MM.1S (cell line): Measurements from ENCODE around the gene NAP1L5.

Source experiments
- DNase-seq: peaks from one replicate; pipeline ENCODE4 v3.0.0-alpha.2; 2015
- H2AFZ ChIP-seq: fragments of 300-600 bp; sonication (generic); 2 replicates; pipeline ENCODE4 v1.6.0; 2016; ENCODE audit warnings: antibody characterized with exemption, low read length
- H3F3A ChIP-seq: fragments of 300-600 bp; sonication (generic); 2 replicates; pipeline ENCODE4 v1.6.1; 2016; ENCODE audit warnings: mild to moderate bottlenecking, antibody characterized with exemption, low read length, moderate library complexity, mixed read lengths; ENCODE audit not compliant: insufficient read depth
- H3K27ac ChIP-seq: fragments of 300-600 bp; sonication (generic); 2 replicates; pipeline ENCODE4 v1.5.1; 2016; ENCODE audit warnings: mild to moderate bottlenecking, low read length
- H3K27me3 ChIP-seq: fragments of 300-600 bp; sonication (generic); replicated peaks from 2 replicates; pipeline ENCODE4 v1.6.0; 2016; ENCODE audit warnings: low read length; ENCODE audit not compliant: insufficient read depth
- H3K36me3 ChIP-seq: fragments of 300-600 bp; sonication (generic); replicated peaks from 2 replicates; pipeline ENCODE4 v1.6.1; 2016; ENCODE audit warnings: mild to moderate bottlenecking, low read length, mixed read lengths; ENCODE audit not compliant: insufficient read depth
- H3K4me1 ChIP-seq: fragments of 300-600 bp; sonication (generic); 2 replicates; pipeline ENCODE4 v1.6.1; 2016; ENCODE audit warnings: low read length, mixed read lengths
- H3K4me2 ChIP-seq: fragments of 300-600 bp; sonication (generic); 2 replicates; pipeline ENCODE4 v1.6.0; 2016; ENCODE audit warnings: low read depth, low read length
- H3K4me3 ChIP-seq: fragments of 300-600 bp; sonication (generic); 2 replicates; pipeline ENCODE4 v1.5.1; 2016; ENCODE audit warnings: low read length, mixed read lengths
- H3K79me2 ChIP-seq: fragments of 300-600 bp; sonication (generic); 2 replicates; pipeline ENCODE4 v1.6.1; 2016; ENCODE audit warnings: mixed run types, low read length, mixed read lengths
- H3K9ac ChIP-seq: fragments of 300-600 bp; sonication (generic); 2 replicates; pipeline ENCODE4 v1.6.1; 2016; ENCODE audit warnings: low read length, mixed read lengths
- H3K9me2 ChIP-seq: fragments of 300-600 bp; sonication (generic); replicated peaks from 2 replicates; pipeline ENCODE4 v1.6.1; 2016; ENCODE audit warnings: mild to moderate bottlenecking, low read length, mixed read lengths; ENCODE audit not compliant: insufficient read depth
- H3K9me3 ChIP-seq: fragments of 300-600 bp; sonication (generic); replicated peaks from 2 replicates; pipeline ENCODE4 v1.6.1; 2016; ENCODE audit warnings: mild to moderate bottlenecking, low read length, mixed read lengths; ENCODE audit not compliant: insufficient read depth
- H4K20me1 ChIP-seq: fragments of 300-600 bp; sonication (generic); 2 replicates; pipeline ENCODE4 v1.6.1; 2016; ENCODE audit warnings: mild to moderate bottlenecking, low read length, moderate library complexity, mixed read lengths; ENCODE audit not compliant: insufficient read depth
- CTCF ChIP-seq: fragments of 300-600 bp; sonication (generic); IDR thresholded peaks from 2 replicates; pipeline ENCODE4 v1.5.1; 2016; ENCODE audit warnings: antibody characterized with exemption, low read length, mixed read lengths
- EZH2 ChIP-seq: fragments of 300-600 bp; sonication (generic); optimal IDR thresholded peaks from 2 replicates; pipeline ENCODE3; 2017; ENCODE audit warnings: low read depth, mild to moderate bottlenecking, antibody characterized with exemption, low read length, mixed read lengths
- EZH2phosphoT487 ChIP-seq: fragments of 300-600 bp; sonication (generic); IDR thresholded peaks from 2 replicates; pipeline ENCODE4 v1.6.1; 2018; ENCODE audit warnings: antibody characterized with exemption, low read length

NAP1L5 gene

GRCh38 chr4:88646528-88647280 lies 50.9 kb downstream of the NAP1L5 start:
- Histone ChIP-seq H4K20me1 (no peaks in the 10 kb centered on the region), H3K4me1 (no peaks in the 10 kb centered on the region), H3K36me3 (no peaks in the 10 kb centered on the region), H3F3A (no peaks in the 10 kb centered on the region), H3K27me3 (no peaks in the 10 kb centered on the region), H2AFZ (no peak overlapping the region), H3K4me2 (no peak overlapping the region), H3K9ac (no peak overlapping the region), H3K4me3 (no peak overlapping the region), H3K79me2 (no peaks in the 10 kb centered on the region), H3K27ac (no peak overlapping the region), H3K9me2 (no peaks in the 10 kb centered on the region), H3K9me3 (no peaks in the 10 kb centered on the region)
- no peak for DNase-seq
- TF ChIP-seq EZH2phosphoT487 = no peak
- TF ChIP-seq EZH2 = no peak
- no peak for TF ChIP-seq CTCF

- no peaks in the 10 kb centered on the region for H3K36me3 ChIP-seq
- no peak overlapping the region for H3K4me3 ChIP-seq
- H4K20me1 ChIP-seq = no peaks in the 10 kb centered on the region
- no peak overlapping the region for H2AFZ ChIP-seq
- DNase-seq = no peak
- H3K27ac ChIP-seq = no peak overlapping the region
- no peak overlapping the region for H3K4me2 ChIP-seq
- H3F3A ChIP-seq = no peaks in the 10 kb centered on the region
- H3K9me3 ChIP-seq = no peaks in the 10 kb centered on the region
- no peaks in the 10 kb centered on the region for H3K27me3 ChIP-seq
- TF ChIP-seq EZH2phosphoT487 = no peak
- no peak for TF ChIP-seq EZH2
- H3K9ac ChIP-seq = no peak overlapping the region
- no peaks in the 10 kb centered on the region for H3K79me2 ChIP-seq
- H3K9me2 ChIP-seq = no peaks in the 10 kb centered on the region
- H3K4me1 ChIP-seq = no peaks in the 10 kb centered on the region
Measured at GRCh38 chr4:88645994-88646393, 51.6 kb downstream of the NAP1L5 start.
